ENCODE data around the gene TECPR2.

Gene TECPR2

GRCh38 chr14:102417001-102417431 is 54.3 kb downstream of the TECPR2 start:
- ATAC-seq: no peak
- TF ChIP-seq ESRRG (CRISPR knock-in tag; IDR thresholded peaks at IDR 0.05) (no peak), OSR1 (CRISPR knock-in tag; IDR thresholded peaks at IDR 0.05) (no peak), CSDC2 (CRISPR knock-in tag; IDR thresholded peaks at IDR 0.05) (no peak), ZFP30 (CRISPR knock-in tag; IDR thresholded peaks at IDR 0.05) (no peak), PPARA (CRISPR knock-in tag; IDR thresholded peaks at IDR 0.05; ENCODE audit: borderline replicate concordance) (no peak), ZNF70 (CRISPR knock-in tag; IDR thresholded peaks at IDR 0.05) (no peak), PATZ1 (CRISPR knock-in tag; IDR thresholded peaks at IDR 0.05; ENCODE audit: borderline replicate concordance) (no peak), RARB (CRISPR knock-in tag; IDR thresholded peaks at IDR 0.05) (no peak), ARNTL (CRISPR knock-in tag; IDR thresholded peaks at IDR 0.05; ENCODE audit: borderline replicate concordance, low read depth) (no peak), BACH2 (CRISPR knock-in tag; IDR thresholded peaks at IDR 0.05; ENCODE audit: borderline replicate concordance) (no peak), CREB5 (CRISPR knock-in tag; IDR thresholded peaks at IDR 0.05; ENCODE audit: low read depth) (no peak), ZFP3 (CRISPR knock-in tag; IDR thresholded peaks at IDR 0.05) (no peak), ZNF565 (CRISPR knock-in tag; conservative IDR thresholded peaks at IDR 0.05; ENCODE audit: low read depth) (no peak), ZC3H10 (CRISPR knock-in tag; IDR thresholded peaks at IDR 0.05) (no peak), GLIS3 (CRISPR knock-in tag; IDR thresholded peaks at IDR 0.05) (no peak), TCF4 (CRISPR knock-in tag; IDR thresholded peaks at IDR 0.05; ENCODE audit: borderline replicate concordance) (no peak)
- TF ChIP-seq, protein P1, sequence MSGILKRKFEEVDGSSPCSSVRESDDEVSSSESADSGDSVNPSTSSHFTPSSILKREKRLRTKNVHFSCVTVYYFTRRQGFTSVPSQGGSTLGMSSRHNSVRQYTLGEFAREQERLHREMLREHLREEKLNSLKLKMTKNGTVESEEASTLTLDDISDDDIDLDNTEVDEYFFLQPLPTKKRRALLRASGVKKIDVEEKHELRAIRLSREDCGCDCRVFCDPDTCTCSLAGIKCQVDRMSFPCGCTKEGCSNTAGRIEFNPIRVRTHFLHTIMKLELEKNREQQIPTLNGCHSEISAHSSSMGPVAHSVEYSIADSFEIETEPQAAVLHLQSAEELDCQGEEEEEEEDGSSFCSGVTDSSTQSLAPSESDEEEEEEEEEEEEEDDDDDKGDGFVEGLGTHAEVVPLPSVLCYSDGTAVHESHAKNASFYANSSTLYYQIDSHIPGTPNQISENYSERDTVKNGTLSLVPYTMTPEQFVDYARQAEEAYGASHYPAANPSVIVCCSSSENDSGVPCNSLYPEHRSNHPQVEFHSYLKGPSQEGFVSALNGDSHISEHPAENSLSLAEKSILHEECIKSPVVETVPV (CRISPR knock-in tag; IDR thresholded peaks at IDR 0.05): no peak

- TF ChIP-seq ZC3H10 (CRISPR knock-in tag; IDR thresholded peaks at IDR 0.05) (no peak), TOX (CRISPR knock-in tag; IDR thresholded peaks at IDR 0.05; ENCODE audit: borderline replicate concordance) (no peak), GLIS3 (CRISPR knock-in tag; IDR thresholded peaks at IDR 0.05) (no peak), TSHZ2 (CRISPR knock-in tag; IDR thresholded peaks at IDR 0.05) (no peak), SNAI2 (CRISPR knock-in tag; IDR thresholded peaks at IDR 0.05) (no peak), ZNF565 (CRISPR knock-in tag; conservative IDR thresholded peaks at IDR 0.05; ENCODE audit: low read depth) (no peak), TCF4 (CRISPR knock-in tag; IDR thresholded peaks at IDR 0.05; ENCODE audit: borderline replicate concordance) (no peak), ISL1 (CRISPR knock-in tag; IDR thresholded peaks at IDR 0.05) (no peak), ZFP30 (CRISPR knock-in tag; IDR thresholded peaks at IDR 0.05) (no peak), ZNF70 (CRISPR knock-in tag; IDR thresholded peaks at IDR 0.05) (no peak), PPARA (CRISPR knock-in tag; IDR thresholded peaks at IDR 0.05; ENCODE audit: borderline replicate concordance) (no peak), ARNTL (CRISPR knock-in tag; IDR thresholded peaks at IDR 0.05; ENCODE audit: borderline replicate concordance, low read depth) (no peak), OSR1 (CRISPR knock-in tag; IDR thresholded peaks at IDR 0.05) (no peak), CREB5 (CRISPR knock-in tag; IDR thresholded peaks at IDR 0.05; ENCODE audit: low read depth) (no peak), ESRRG (CRISPR knock-in tag; IDR thresholded peaks at IDR 0.05) (no peak), RARB (CRISPR knock-in tag; IDR thresholded peaks at IDR 0.05) (no peak)
- TF ChIP-seq, protein P1 (CRISPR knock-in tag; IDR thresholded peaks at IDR 0.05): no peak
- TF ChIP-seq, protein P2, sequence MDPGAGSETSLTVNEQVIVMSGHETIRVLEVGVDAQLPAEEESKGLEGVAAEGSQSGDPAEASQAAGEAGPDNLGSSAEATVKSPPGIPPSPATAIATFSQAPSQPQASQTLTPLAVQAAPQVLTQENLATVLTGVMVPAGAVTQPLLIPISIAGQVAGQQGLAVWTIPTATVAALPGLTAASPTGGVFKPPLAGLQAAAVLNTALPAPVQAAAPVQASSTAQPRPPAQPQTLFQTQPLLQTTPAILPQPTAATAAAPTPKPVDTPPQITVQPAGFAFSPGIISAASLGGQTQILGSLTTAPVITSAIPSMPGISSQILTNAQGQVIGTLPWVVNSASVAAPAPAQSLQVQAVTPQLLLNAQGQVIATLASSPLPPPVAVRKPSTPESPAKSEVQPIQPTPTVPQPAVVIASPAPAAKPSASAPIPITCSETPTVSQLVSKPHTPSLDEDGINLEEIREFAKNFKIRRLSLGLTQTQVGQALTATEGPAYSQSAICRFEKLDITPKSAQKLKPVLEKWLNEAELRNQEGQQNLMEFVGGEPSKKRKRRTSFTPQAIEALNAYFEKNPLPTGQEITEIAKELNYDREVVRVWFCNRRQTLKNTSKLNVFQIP (CRISPR knock-in tag; IDR thresholded peaks at IDR 0.05; ENCODE audit: borderline replicate concordance, low read depth): no peak
- no peak for ATAC-seq
Observed at GRCh38 chr14:102417646-102418045, 54.9 kb downstream of the TECPR2 start.

Data from SK-N-SH treated with all-trans-retinoic acid at 6 μM for 48 hours (cell line).